ENCODE data around the gene ZNF785. TPM values are rescaled to one million over a fixed set of nuclear protein-coding genes. Genes with fewer than 3 reads are reported as not detected.

ZNF785 gene
- total and polyA plus RNA-seq, 2 of the 13 experiments (the other 11 are each of a cell fraction or from before 2014, with no cell fraction given) = 0.01 TPM; not detected in 1

DNA sequence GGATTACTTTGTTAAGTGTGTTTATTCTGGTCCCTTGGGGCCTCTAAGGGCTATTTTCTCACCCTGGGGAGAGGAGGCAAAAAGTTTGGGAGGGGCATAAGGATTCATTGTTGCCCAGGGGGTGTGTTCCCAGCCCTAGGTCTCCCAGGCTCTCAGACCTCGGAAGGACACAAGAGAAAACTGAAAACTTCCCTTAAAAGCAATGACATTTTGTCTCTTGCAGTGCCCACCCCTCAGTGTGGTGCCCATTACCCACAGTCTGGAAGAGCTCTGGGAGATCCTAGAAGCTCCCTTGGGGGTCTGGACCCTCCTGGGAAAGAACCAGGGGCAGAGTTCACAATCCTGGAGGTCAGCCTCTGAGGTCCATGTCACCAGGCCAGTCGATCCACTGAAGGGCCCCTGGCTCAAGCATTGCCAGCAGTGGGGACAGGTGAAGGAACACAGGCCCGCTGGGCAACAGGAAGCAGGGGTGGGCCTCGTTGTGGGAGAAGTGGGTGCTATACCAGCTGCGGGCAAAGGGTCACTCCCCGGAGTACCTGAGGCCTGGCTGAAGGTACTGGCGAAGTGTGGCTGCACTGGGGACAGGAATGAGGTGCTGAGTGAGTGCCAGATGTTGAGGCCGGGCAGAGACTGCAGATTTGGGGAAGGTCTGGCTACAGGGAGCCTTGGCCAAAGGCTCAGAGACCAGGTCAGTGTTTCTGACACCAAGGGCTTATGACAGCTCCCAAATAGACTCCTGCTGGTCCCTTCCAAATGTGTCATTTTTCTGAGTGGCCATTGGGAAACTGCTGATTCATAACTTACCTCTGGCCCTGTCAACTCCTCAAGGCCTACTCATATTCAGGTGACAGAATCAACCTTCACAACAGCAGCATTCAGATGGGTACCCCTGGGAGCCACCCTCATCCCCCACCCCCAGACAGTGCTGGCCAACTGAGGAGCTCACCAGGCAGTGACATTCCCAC, 46.2 kb downstream of the ZNF785 start (continued):
- TF ChIP-seq GLI4 (CRISPR knock-in tag; IDR thresholded peaks at IDR 0.05; ENCODE audit: borderline replicate concordance) (0 out of 2 replicates have a peak, but pooled peaks have one; percentile 52), NCOA5 (CRISPR knock-in tag; IDR thresholded peaks at IDR 0.05) (no peak), ZFP36L1 (CRISPR knock-in tag; IDR thresholded peaks at IDR 0.05) (no peak), TEAD2 (CRISPR knock-in tag; IDR thresholded peaks at IDR 0.05) (no peak), ZNF75D (CRISPR knock-in tag; IDR thresholded peaks at IDR 0.05; ENCODE audit: borderline replicate concordance) (no peak), RFX5 (IDR thresholded peaks at IDR 0.05; ENCODE audit: low read depth, low read length) (no peak)
- TF ChIP-seq, protein P1, sequence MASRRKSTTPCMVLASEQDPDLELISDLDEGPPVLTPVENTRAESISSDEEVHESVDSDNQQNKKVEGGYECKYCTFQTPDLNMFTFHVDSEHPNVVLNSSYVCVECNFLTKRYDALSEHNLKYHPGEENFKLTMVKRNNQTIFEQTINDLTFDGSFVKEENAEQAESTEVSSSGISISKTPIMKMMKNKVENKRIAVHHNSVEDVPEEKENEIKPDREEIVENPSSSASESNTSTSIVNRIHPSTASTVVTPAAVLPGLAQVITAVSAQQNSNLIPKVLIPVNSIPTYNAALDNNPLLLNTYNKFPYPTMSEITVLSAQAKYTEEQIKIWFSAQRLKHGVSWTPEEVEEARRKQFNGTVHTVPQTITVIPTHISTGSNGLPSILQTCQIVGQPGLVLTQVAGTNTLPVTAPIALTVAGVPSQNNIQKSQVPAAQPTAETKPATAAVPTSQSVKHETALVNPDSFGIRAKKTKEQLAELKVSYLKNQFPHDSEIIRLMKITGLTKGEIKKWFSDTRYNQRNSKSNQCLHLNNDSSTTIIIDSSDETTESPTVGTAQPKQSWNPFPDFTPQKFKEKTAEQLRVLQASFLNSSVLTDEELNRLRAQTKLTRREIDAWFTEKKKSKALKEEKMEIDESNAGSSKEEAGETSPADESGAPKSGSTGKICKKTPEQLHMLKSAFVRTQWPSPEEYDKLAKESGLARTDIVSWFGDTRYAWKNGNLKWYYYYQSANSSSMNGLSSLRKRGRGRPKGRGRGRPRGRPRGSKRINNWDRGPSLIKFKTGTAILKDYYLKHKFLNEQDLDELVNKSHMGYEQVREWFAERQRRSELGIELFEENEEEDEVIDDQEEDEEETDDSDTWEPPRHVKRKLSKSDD (CRISPR knock-in tag; IDR thresholded peaks at IDR 0.05; ENCODE audit: low read depth) = no peak
- TF ChIP-seq, protein P2, sequence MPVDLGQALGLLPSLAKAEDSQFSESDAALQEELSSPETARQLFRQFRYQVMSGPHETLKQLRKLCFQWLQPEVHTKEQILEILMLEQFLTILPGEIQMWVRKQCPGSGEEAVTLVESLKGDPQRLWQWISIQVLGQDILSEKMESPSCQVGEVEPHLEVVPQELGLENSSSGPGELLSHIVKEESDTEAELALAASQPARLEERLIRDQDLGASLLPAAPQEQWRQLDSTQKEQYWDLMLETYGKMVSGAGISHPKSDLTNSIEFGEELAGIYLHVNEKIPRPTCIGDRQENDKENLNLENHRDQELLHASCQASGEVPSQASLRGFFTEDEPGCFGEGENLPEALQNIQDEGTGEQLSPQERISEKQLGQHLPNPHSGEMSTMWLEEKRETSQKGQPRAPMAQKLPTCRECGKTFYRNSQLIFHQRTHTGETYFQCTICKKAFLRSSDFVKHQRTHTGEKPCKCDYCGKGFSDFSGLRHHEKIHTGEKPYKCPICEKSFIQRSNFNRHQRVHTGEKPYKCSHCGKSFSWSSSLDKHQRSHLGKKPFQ (CRISPR knock-in tag; IDR thresholded peaks at IDR 0.05; ENCODE audit: insufficient replicate concordance) = no peak
- TF ChIP-seq, protein P3, sequence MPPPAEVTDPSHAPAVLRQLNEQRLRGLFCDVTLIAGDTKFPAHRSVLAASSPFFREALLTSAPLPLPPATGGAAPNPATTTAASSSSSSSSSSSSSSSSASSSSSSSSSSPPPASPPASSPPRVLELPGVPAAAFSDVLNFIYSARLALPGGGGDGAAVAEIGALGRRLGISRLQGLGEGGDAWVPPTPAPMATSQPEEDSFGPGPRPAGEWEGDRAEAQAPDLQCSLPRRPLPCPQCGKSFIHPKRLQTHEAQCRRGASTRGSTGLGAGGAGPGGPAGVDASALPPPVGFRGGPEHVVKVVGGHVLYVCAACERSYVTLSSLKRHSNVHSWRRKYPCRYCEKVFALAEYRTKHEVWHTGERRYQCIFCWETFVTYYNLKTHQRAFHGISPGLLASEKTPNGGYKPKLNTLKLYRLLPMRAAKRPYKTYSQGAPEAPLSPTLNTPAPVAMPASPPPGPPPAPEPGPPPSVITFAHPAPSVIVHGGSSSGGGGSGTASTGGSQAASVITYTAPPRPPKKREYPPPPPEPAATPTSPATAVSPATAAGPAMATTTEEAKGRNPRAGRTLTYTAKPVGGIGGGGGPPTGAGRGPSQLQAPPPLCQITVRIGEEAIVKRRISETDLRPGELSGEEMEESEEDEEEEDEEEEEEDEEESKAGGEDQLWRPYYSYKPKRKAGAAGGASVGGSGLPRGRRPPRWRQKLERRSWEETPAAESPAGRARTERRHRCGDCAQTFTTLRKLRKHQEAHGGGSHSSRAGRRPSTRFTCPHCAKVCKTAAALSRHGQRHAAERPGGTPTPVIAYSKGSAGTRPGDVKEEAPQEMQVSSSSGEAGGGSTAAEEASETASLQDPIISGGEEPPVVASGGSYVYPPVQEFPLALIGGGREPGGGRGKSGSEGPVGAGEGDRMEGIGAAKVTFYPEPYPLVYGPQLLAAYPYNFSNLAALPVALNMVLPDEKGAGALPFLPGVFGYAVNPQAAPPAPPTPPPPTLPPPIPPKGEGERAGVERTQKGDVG (CRISPR knock-in tag; IDR thresholded peaks at IDR 0.05; ENCODE audit: borderline replicate concordance) = no peak
- TF ChIP-seq, protein P4, sequence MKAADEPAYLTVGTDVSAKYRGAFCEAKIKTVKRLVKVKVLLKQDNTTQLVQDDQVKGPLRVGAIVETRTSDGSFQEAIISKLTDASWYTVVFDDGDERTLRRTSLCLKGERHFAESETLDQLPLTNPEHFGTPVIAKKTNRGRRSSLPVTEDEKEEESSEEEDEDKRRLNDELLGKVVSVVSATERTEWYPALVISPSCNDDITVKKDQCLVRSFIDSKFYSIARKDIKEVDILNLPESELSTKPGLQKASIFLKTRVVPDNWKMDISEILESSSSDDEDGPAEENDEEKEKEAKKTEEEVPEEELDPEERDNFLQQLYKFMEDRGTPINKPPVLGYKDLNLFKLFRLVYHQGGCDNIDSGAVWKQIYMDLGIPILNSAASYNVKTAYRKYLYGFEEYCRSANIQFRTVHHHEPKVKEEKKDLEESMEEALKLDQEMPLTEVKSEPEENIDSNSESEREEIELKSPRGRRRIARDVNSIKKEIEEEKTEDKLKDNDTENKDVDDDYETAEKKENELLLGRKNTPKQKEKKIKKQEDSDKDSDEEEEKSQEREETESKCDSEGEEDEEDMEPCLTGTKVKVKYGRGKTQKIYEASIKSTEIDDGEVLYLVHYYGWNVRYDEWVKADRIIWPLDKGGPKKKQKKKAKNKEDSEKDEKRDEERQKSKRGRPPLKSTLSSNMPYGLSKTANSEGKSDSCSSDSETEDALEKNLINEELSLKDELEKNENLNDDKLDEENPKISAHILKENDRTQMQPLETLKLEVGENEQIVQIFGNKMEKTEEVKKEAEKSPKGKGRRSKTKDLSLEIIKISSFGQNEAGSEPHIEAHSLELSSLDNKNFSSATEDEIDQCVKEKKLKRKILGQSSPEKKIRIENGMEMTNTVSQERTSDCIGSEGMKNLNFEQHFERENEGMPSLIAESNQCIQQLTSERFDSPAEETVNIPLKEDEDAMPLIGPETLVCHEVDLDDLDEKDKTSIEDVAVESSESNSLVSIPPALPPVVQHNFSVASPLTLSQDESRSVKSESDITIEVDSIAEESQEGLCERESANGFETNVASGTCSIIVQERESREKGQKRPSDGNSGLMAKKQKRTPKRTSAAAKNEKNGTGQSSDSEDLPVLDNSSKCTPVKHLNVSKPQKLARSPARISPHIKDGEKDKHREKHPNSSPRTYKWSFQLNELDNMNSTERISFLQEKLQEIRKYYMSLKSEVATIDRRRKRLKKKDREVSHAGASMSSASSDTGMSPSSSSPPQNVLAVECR (CRISPR knock-in tag; IDR thresholded peaks at IDR 0.05; ENCODE audit: borderline replicate concordance) = peak; percentile 29; the same call in 1 of the 2 replicates
- TF ChIP-seq, protein P5, sequence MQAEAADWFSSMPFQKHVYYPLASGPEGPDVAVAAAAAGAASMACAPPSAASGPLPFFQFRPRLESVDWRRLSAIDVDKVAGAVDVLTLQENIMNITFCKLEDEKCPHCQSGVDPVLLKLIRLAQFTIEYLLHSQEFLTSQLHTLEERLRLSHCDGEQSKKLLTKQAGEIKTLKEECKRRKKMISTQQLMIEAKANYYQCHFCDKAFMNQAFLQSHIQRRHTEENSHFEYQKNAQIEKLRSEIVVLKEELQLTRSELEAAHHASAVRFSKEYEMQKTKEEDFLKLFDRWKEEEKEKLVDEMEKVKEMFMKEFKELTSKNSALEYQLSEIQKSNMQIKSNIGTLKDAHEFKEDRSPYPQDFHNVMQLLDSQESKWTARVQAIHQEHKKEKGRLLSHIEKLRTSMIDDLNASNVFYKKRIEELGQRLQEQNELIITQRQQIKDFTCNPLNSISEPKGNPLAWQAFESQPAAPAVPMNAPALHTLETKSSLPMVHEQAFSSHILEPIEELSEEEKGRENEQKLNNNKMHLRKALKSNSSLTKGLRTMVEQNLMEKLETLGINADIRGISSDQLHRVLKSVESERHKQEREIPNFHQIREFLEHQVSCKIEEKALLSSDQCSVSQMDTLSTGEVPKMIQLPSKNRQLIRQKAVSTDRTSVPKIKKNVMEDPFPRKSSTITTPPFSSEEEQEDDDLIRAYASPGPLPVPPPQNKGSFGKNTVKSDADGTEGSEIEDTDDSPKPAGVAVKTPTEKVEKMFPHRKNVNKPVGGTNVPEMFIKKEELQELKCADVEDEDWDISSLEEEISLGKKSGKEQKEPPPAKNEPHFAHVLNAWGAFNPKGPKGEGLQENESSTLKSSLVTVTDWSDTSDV (CRISPR knock-in tag; IDR thresholded peaks at IDR 0.05) = no peak
